ENCODE data around the gene GFER. TPM values are rescaled to one million over a fixed set of nuclear protein-coding genes. Genes with fewer than 3 reads are reported as not detected.

The GFER gene
- total RNA-seq, 1 donor from 2014 or later, result 23.1 TPM

GRCh38 chr16:2034696-2035430 lies 50.9 kb downstream of the GFER start:
- no peaks in the 10 kb centered on the region for H3K9me3 ChIP-seq
- no peak for ATAC-seq
- peak overlapping the region; percentile 94 for H3K27ac ChIP-seq
- peaks cover 35% of the 10 kb centered on the region for H3K36me3 ChIP-seq
- intact Hi-C loops (cut with DNase I), result no loop called here
- TF ChIP-seq, protein P1, sequence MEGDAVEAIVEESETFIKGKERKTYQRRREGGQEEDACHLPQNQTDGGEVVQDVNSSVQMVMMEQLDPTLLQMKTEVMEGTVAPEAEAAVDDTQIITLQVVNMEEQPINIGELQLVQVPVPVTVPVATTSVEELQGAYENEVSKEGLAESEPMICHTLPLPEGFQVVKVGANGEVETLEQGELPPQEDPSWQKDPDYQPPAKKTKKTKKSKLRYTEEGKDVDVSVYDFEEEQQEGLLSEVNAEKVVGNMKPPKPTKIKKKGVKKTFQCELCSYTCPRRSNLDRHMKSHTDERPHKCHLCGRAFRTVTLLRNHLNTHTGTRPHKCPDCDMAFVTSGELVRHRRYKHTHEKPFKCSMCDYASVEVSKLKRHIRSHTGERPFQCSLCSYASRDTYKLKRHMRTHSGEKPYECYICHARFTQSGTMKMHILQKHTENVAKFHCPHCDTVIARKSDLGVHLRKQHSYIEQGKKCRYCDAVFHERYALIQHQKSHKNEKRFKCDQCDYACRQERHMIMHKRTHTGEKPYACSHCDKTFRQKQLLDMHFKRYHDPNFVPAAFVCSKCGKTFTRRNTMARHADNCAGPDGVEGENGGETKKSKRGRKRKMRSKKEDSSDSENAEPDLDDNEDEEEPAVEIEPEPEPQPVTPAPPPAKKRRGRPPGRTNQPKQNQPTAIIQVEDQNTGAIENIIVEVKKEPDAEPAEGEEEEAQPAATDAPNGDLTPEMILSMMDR (IDR thresholded peaks at IDR 0.05), result no peak
- H3K4me3 ChIP-seq, result peak overlapping the region; percentile 45
- H3K27me3 ChIP-seq, result no peaks in the 10 kb centered on the region
- peaks cover 81% of the 10 kb centered on the region for H3K4me1 ChIP-seq
- DNase-seq, result no peak

GRCh38 chr16:2035431-2036199 lies 51.6 kb downstream of the GFER start:
- H3K9me3 ChIP-seq, result no peaks in the 10 kb centered on the region
- peak overlapping the region; percentile 94 for H3K27ac ChIP-seq
- no peaks in the 10 kb centered on the region for H3K27me3 ChIP-seq
- intact Hi-C loops (cut with DNase I), result no loop called here
- ATAC-seq (peak; percentile 56), DNase-seq (peak; percentile 89)
- peaks cover 85% of the 10 kb centered on the region for H3K4me1 ChIP-seq
- H3K36me3 ChIP-seq, result peaks cover 27% of the 10 kb centered on the region
- H3K4me3 ChIP-seq, result peak overlapping the region; percentile 45
- TF ChIP-seq, protein P1 (IDR thresholded peaks at IDR 0.05), result no peak

GRCh38 chr16:2036200-2036966 lies 52.4 kb downstream of the GFER start:
- Histone ChIP-seq H3K27me3 (no peaks in the 10 kb centered on the region), H3K4me1 (peaks cover 93% of the 10 kb centered on the region), H3K9me3 (no peaks in the 10 kb centered on the region), H3K27ac (peak overlapping the region; percentile 94), H3K4me3 (peak overlapping the region; percentile 45), H3K36me3 (peaks cover 23% of the 10 kb centered on the region)
- intact Hi-C loops (cut with DNase I), result no loop called here
- TF ChIP-seq, protein P1 (IDR thresholded peaks at IDR 0.05), result no peak
- no peak for ATAC-seq
- DNase-seq, result peak; percentile 64

DNA sequence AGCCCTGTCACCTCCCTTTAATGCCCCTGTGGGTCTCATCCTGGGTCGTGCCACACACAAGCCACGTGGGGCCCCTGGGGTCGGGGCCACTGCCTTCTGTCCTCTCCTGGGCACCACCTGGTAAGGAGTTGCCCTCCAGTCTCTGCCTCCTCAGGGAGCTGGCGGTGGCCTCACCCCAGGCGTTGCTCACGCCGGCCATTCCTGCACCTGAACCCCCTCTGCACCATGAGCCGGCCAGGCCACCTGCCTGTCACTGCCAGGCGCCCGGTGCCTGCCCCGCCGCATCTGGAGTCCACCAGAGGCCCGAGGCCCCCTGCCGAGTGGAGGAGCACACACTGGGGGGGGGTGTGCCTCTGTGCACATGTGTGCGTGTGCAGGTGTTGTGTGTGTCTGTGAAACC lies 53.1 kb downstream of the GFER start:
- TF ChIP-seq, protein P1 (IDR thresholded peaks at IDR 0.05), result no peak
- Histone ChIP-seq H3K4me3 (peak overlapping the region; percentile 45), H3K27me3 (no peaks in the 10 kb centered on the region), H3K36me3 (peaks cover 16% of the 10 kb centered on the region), H3K27ac (peak overlapping the region; percentile 94), H3K9me3 (no peaks in the 10 kb centered on the region), H3K4me1 (peaks cover 93% of the 10 kb centered on the region)
- DNase-seq, result no peak
- intact Hi-C loops (cut with DNase I), result no loop called here
- ATAC-seq, result no peak

Other genes starting within 250 kb of the GFER start
- gene NME3, start 212.7 kb upstream of the GFER start, total RNA-seq, result 67.2 TPM
- 19.2 TPM for gene EME2, start 211.4 kb upstream of the GFER start, total RNA-seq
- 62.7 TPM for gene MRPS34, start 211.1 kb upstream of the GFER start, total RNA-seq
- gene SPSB3, start 201.6 kb upstream of the GFER start, total RNA-seq, result 43.0 TPM
- gene NUBP2, start 201.2 kb upstream of the GFER start, total RNA-seq, result 38.9 TPM
- gene IGFALS, start 190.5 kb upstream of the GFER start, total RNA-seq, result 2.5 TPM
- gene HAGH, start 157.4 kb upstream of the GFER start, total RNA-seq, result 71.8 TPM
- gene FAHD1, start 157.0 kb upstream of the GFER start, total RNA-seq, result 17.2 TPM
- not detected for gene MEIOB, start 112.0 kb upstream of the GFER start, total RNA-seq
- not detected for gene HS3ST6, start 65.8 kb upstream of the GFER start, total RNA-seq
- 28.8 TPM for gene MSRB1, start 41.0 kb upstream of the GFER start, total RNA-seq
- gene RPL3L, start 29.5 kb upstream of the GFER start, total RNA-seq, result not detected
- gene NDUFB10, start 24.7 kb upstream of the GFER start, total RNA-seq, result 86.7 TPM
- gene RPS2, start 19.4 kb upstream of the GFER start, total RNA-seq, result 1,490 TPM
- not detected for gene RNF151, start 17.3 kb upstream of the GFER start, total RNA-seq
- 24.7 TPM for gene TBL3, start 12.1 kb upstream of the GFER start, total RNA-seq
- gene NOXO1, start 2.7 kb upstream of the GFER start, total RNA-seq, result 1.8 TPM
- gene SYNGR3, start 5.8 kb downstream of the GFER start, total RNA-seq, result 0.61 TPM
- gene ZNF598, start 25.6 kb downstream of the GFER start, total RNA-seq, result 38.2 TPM
- not detected for gene NPW, start 35.6 kb downstream of the GFER start, total RNA-seq
- gene NHERF2, start 42.7 kb downstream of the GFER start, total RNA-seq, result 363 TPM
- gene NTHL1, start 63.6 kb downstream of the GFER start, total RNA-seq, result 26.4 TPM
- gene TSC2, start 63.8 kb downstream of the GFER start, total RNA-seq, result 119 TPM
- gene PKD1, start 151.7 kb downstream of the GFER start, total RNA-seq, result 84.8 TPM
- gene RAB26, start 164.4 kb downstream of the GFER start, total RNA-seq, result 0.67 TPM
- 64.3 TPM for gene TRAF7, start 171.6 kb downstream of the GFER start, total RNA-seq
- gene CASKIN1, start 212.4 kb downstream of the GFER start, total RNA-seq, result 0.06 TPM
- gene MLST8, start 221.3 kb downstream of the GFER start, total RNA-seq, result 29.9 TPM
- gene BRICD5, start 226.7 kb downstream of the GFER start, total RNA-seq, result 7.5 TPM
- gene PGP, start 230.6 kb downstream of the GFER start, total RNA-seq, result 15.0 TPM
- gene E4F1, start 239.4 kb downstream of the GFER start, total RNA-seq, result 22.6 TPM